ENCODE data around the gene ADGRB2. TPM values are rescaled to one million over a fixed set of nuclear protein-coding genes. Genes with fewer than 3 reads are reported as not detected.

Gene ADGRB2
- total and polyA plus RNA-seq, 2 donors (not counting 1 experiment from before 2014, with no cell fraction given), result 4.4 to 10.4 TPM

GRCh38 chr1:31805318-31805717, 41.2 kb upstream of the ADGRB2 start:
- H3K27ac ChIP-seq (ENCODE audit: insufficient read depth, low read length), result no peak overlapping the region
- H3K4me3 ChIP-seq (replicated peaks in 1 of 4; ENCODE audit: control extremely low read depth in 1 of 4, insufficient read depth in 1 of 4, low read depth in 3 of 4, low read length in 4 of 4), result no peak overlapping the region
- no peak for DNase-seq (ENCODE audit: low read depth in 2 of 2)
- H2AFZ ChIP-seq (ENCODE audit: low read length), result no peak overlapping the region
- no peaks in the 10 kb centered on the region for H3K36me3 ChIP-seq (ENCODE audit: control insufficient read depth, insufficient read depth, low read length)
- H3K79me2 ChIP-seq (ENCODE audit: control insufficient read depth, insufficient read depth, low read length), result no peaks in the 10 kb centered on the region
- H3K4me2 ChIP-seq (ENCODE audit: extremely low read depth, insufficient read depth, low read length), result no peak overlapping the region
- no peak overlapping the region for H3K9ac ChIP-seq (ENCODE audit: insufficient read depth, low read length)
- H3K4me1 ChIP-seq (ENCODE audit: control insufficient read depth, extremely low read depth, insufficient read depth, low read length), result peaks cover 3% of the 10 kb centered on the region
- H3K9me3 ChIP-seq (ENCODE audit: control insufficient read depth, insufficient read depth, low read depth, low read length), result no peaks in the 10 kb centered on the region
- TF ChIP-seq CTCF (conservative IDR thresholded peaks at IDR 0.05 in 1 of 2, IDR thresholded peaks at IDR 0.05 in 1 of 2; ENCODE audit: low read depth in 1 of 2, low read length in 2 of 2) (no peak), EZH2 (IDR thresholded peaks at IDR 0.05; ENCODE audit: low read length, missing control alignments) (no peak)
- H4K20me1 ChIP-seq (ENCODE audit: control insufficient read depth, extremely low read depth, insufficient read depth, low read length), result no peaks in the 10 kb centered on the region
- no peaks in the 10 kb centered on the region for H3K27me3 ChIP-seq (ENCODE audit: control insufficient read depth, insufficient read depth, low read length)

- no peak overlapping the region for H2AFZ ChIP-seq (ENCODE audit: low read length)
- H4K20me1 ChIP-seq (ENCODE audit: control insufficient read depth, extremely low read depth, insufficient read depth, low read length), result no peaks in the 10 kb centered on the region
- no peak overlapping the region for H3K9ac ChIP-seq (ENCODE audit: insufficient read depth, low read length)
- no peaks in the 10 kb centered on the region for H3K27me3 ChIP-seq (ENCODE audit: control insufficient read depth, insufficient read depth, low read length)
- peaks cover 11% of the 10 kb centered on the region for H3K4me1 ChIP-seq (ENCODE audit: control insufficient read depth, extremely low read depth, insufficient read depth, low read length)
- no peaks in the 10 kb centered on the region for H3K79me2 ChIP-seq (ENCODE audit: control insufficient read depth, insufficient read depth, low read length)
- no peak overlapping the region for H3K27ac ChIP-seq (ENCODE audit: insufficient read depth, low read length)
- H3K4me3 ChIP-seq (replicated peaks in 1 of 4; ENCODE audit: control extremely low read depth in 1 of 4, insufficient read depth in 1 of 4, low read depth in 3 of 4, low read length in 4 of 4), result no peak overlapping the region
- H3K36me3 ChIP-seq (ENCODE audit: control insufficient read depth, insufficient read depth, low read length), result no peaks in the 10 kb centered on the region
- no peak for DNase-seq (ENCODE audit: low read depth in 2 of 2)
- H3K4me2 ChIP-seq (ENCODE audit: extremely low read depth, insufficient read depth, low read length), result no peak overlapping the region
- no peaks in the 10 kb centered on the region for H3K9me3 ChIP-seq (ENCODE audit: control insufficient read depth, insufficient read depth, low read depth, low read length)
- no peak for TF ChIP-seq CTCF (conservative IDR thresholded peaks at IDR 0.05 in 1 of 2, IDR thresholded peaks at IDR 0.05 in 1 of 2; ENCODE audit: low read depth in 1 of 2, low read length in 2 of 2)
- no peak for TF ChIP-seq EZH2 (IDR thresholded peaks at IDR 0.05; ENCODE audit: low read length, missing control alignments)
Observed at GRCh38 chr1:31804098-31804497, 40.0 kb upstream of the ADGRB2 start.

GRCh38 chr1:31803610-31804009, 39.5 kb upstream of the ADGRB2 start:
- Histone ChIP-seq H3K9me3 (ENCODE audit: control insufficient read depth, insufficient read depth, low read depth, low read length) (no peaks in the 10 kb centered on the region), H3K4me3 (replicated peaks in 1 of 4; ENCODE audit: control extremely low read depth in 1 of 4, insufficient read depth in 1 of 4, low read depth in 3 of 4, low read length in 4 of 4) (no peak overlapping the region), H3K4me2 (ENCODE audit: extremely low read depth, insufficient read depth, low read length) (no peak overlapping the region), H2AFZ (ENCODE audit: low read length) (no peak overlapping the region), H3K9ac (ENCODE audit: insufficient read depth, low read length) (no peak overlapping the region), H3K79me2 (ENCODE audit: control insufficient read depth, insufficient read depth, low read length) (no peaks in the 10 kb centered on the region), H3K4me1 (ENCODE audit: control insufficient read depth, extremely low read depth, insufficient read depth, low read length) (peaks cover 14% of the 10 kb centered on the region), H4K20me1 (ENCODE audit: control insufficient read depth, extremely low read depth, insufficient read depth, low read length) (no peaks in the 10 kb centered on the region), H3K36me3 (ENCODE audit: control insufficient read depth, insufficient read depth, low read length) (no peaks in the 10 kb centered on the region), H3K27me3 (ENCODE audit: control insufficient read depth, insufficient read depth, low read length) (no peaks in the 10 kb centered on the region), H3K27ac (ENCODE audit: insufficient read depth, low read length) (no peak overlapping the region)
- no peak for DNase-seq (ENCODE audit: low read depth in 2 of 2)
- TF ChIP-seq CTCF (conservative IDR thresholded peaks at IDR 0.05 in 1 of 2, IDR thresholded peaks at IDR 0.05 in 1 of 2; ENCODE audit: low read depth in 1 of 2, low read length in 2 of 2), result no peak
- TF ChIP-seq EZH2 (IDR thresholded peaks at IDR 0.05; ENCODE audit: low read length, missing control alignments), result no peak
